ENCODE measurements around the gene GTF2H4.

GTF2H4 gene

GRCh38 chr6:30882759-30883684 is 25.0 kb upstream of the GTF2H4 start:
- DNase-seq = peak; percentile 78

DNA sequence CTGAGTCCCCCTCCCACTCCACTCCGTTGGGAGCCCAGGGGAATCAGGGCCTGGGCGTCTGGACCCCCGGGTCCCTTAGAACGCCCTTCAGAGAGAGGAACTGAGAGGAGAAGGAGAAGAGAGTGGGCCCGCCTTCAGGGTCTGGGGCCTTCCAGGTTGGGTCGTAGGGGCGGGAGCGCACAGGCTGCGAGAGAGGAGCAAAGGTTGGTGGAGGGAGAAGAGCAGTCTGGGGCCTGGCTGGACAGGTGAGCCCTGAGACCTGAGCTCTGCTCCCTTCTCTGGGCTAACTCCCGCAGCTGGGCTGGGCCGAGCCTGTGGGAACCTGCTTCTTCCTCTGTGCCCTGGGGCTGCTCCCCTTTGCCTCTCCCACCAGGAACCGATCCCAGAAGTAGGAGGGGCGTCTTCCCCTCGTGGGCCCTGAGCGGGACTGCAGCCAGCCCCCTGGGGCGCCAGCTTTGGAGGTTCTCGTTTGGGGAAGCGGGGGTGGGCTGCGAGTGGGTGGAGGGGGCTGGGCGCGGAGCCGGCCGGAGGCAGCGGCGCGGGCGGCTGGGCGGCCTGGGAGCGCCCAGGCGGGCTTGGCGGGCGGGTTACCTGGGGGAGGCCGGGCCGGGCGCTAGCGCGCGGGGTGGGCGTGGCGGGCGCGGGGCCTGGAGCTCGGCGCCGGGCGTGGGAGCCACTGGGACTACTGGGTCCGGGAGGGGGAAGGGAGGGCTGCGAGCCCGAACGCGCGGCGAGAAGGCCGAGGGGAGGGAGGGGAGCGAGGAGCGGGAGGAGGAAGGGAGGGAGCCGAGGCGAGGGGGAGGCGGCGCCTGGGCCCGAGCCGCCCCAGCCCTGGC is 24.1 kb upstream of the GTF2H4 start, which contains the start of gene DDR1:
Gene DDR1 (plus strand): TSS at position 835 of the 836 bp plus-strand sequence. CDS start 4,211 bp downstream, outside the sequence.
- peak; percentile 34 for DNase-seq

DNA sequence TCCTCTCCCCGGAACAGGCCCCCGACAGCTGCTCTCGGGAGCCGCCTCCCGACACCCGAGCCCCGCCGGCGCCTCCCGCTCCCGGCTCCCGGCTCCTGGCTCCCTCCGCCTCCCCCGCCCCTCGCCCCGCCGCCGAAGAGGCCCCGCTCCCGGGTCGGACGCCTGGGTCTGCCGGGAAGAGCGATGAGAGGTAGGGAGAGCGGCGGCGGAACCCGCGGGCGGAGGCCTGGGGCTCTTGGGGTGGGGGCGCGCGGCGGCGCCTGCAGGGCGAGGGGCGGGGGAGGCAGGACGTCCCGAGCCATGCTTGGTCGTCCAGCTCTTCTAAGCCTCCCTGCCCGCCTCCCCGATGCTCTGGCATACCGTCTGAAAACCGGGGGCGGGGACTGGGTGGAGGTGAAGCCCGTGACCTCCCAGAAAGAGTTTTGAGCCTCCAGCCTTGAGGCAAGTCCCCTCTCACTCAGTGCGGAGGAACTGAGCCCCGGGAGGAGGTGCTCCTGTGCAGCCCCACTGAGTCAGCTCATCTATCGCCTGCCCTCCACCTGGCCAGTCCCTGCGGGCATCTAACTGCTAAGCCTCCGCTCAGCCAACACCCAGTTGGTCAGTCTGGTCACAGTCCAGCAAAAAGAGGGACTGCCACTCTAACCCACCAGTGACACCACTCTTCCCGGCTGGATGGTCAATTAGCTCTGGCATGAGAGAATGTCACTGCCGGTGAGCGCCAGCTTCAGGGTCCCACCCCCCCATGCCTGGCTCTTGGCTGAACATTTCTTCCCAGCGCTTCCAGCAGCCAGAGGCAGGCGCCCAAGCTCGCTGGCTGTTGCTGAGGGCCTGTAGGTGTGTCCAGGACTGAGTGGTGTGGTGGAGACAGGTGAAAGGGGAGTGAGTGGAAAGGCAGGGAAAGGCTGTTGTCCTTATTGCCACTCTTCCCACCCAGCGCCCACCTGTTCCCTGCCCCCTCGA is 23.2 kb upstream of the GTF2H4 start:
- peak; percentile 22 for DNase-seq

- no peak for DNase-seq
These were observed 22.5 kb upstream of the GTF2H4 start for GRCh38 chr6:30885481-30885998.

- DNase-seq = no peak
These were observed 21.8 kb upstream of the GTF2H4 start for GRCh38 chr6:30885999-30886896.

DNA sequence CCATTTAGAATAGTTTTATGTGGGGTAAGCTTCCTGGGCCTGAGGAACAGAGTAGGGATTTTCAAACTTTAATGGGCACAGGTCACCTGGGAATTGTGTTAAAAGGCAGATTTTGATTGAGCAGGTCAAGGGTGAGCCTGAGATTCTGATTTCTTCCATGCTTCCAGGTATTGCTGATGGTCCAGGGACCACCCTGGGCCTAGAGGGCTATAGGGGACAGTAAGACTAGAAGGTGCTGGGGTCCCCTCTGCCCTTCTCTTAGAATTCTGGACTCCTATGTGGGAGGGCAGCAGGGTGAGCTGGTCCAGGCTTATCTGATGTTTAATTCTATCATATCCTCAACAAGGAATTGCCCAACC is 21.1 kb upstream of the GTF2H4 start:
- DNase-seq = no peak

DNA sequence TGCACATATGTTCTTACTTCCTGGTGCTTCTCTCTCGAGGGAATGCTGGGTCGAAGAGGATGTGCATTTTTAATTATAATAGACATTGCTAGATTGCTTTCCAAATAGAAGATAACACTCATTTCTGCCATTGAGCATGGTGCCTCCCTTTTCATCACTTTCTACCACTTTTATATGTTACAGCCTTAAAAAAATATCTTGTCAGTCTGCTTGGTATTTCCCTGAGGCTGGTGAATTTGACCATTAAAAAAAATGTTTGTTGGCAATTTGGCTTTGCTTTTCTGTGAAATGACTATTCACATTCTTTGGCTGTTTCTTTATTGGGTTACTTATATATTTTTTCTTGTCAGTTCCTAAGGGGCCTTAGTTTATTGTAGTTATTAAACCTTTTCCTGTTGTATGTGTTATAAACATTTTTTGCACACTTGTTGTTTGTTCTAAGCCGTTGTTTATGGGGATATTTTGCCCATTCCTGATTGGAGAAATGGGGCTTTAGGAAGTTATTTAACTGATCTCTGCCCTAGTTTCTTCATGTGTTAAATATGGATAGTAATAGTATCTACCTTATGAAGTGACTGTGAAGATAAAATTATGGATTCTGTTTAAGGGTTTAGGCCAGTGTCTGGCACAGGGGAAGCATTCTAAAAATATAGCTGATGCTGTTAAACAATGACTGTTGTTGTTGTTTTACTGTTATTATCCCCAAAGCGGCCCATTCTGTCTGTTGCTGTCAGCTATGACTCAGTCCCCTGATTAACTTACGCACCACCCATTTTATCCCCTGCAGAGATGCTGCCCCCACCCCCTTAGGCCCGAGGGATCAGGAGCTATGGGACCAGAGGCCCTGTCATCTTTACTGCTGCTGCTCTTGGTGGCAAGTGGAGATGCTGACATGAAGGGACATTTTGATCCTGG is 19.8 kb upstream of the GTF2H4 start:
- no peak for DNase-seq

DNA sequence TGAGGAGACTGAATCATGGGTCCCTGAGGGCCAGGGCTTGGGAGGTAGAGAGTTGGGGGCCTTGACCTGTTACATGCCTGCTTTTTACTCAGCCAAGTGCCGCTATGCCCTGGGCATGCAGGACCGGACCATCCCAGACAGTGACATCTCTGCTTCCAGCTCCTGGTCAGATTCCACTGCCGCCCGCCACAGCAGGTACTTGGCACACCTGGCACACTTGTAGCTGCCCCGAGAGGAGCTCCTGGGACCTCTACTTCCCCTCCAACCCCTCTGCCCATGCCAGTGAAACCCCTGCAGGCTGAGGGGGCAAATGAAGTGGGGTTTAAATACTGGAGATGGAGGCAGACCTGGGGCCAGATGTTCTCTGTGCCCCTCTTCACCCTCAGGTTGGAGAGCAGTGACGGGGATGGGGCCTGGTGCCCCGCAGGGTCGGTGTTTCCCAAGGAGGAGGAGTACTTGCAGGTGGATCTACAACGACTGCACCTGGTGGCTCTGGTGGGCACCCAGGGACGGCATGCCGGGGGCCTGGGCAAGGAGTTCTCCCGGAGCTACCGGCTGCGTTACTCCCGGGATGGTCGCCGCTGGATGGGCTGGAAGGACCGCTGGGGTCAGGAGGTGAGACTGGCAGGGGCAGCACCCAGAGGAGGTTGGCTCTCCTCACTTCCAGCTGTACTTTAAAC is 19.1 kb upstream of the GTF2H4 start:
- no peak for DNase-seq

GRCh38 chr6:30889496-30889885 is 18.5 kb upstream of the GTF2H4 start:
- no peak for DNase-seq

DNA sequence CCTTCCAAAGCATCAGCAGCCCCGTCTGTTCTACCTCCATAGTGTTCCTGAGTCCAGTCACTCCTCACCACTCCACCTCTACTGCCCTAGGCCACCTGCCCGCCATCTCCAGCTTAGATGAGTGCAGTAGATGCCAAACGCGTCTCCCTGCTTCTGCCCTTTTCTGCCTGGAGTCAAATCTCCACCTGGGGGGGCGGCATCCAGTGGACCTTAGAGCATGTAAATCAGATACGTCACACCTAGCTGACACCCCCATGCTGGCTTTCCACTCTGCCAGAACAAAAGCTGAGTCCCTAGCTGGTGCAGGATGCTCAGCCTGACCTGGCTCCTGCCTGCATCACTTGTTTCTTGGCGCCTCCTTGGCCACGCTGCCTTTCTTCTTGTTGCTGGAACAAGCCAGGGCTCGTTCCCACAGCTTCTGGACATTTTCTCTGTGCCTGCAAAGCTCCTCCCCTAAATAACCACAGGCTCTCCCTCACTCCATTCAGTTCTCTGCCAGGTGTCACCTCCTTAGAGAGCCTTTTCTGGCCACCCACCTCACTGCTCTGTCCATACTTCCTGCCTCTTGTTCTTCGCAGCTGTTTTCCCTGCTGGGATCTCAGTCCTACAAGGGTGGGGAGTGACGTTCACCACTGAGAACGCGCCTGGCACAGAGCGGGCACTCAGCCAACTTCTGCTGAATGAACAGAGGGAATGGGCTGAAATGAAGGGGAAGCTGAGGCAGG is 17.9 kb upstream of the GTF2H4 start:
- no peak for DNase-seq

- DNase-seq = no peak
These were observed 17.2 kb upstream of the GTF2H4 start for GRCh38 chr6:30890646-30891449.

DNA sequence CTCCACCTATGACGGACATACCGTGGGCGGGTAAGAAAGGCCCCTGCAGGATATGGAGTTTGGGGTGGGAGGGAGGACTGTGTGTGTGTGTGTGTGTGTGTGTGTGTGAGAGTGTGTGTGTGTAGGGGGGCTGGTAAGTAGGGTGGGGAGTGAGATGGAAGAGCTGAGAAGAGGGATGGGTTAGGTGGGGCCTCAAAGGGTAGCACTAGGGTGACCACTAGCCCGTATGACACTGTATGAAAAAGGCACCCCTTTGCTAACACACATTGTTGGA is 16.6 kb upstream of the GTF2H4 start:
- no peak for DNase-seq

GRCh38 chr6:30891816-30892538 is 16.0 kb upstream of the GTF2H4 start:
- no peak for DNase-seq

- no peak for DNase-seq
These were observed 14.9 kb upstream of the GTF2H4 start for GRCh38 chr6:30893001-30893591.

GRCh38 chr6:30893666-30894065 is 14.3 kb upstream of the GTF2H4 start:
- no peak for DNase-seq

DNA sequence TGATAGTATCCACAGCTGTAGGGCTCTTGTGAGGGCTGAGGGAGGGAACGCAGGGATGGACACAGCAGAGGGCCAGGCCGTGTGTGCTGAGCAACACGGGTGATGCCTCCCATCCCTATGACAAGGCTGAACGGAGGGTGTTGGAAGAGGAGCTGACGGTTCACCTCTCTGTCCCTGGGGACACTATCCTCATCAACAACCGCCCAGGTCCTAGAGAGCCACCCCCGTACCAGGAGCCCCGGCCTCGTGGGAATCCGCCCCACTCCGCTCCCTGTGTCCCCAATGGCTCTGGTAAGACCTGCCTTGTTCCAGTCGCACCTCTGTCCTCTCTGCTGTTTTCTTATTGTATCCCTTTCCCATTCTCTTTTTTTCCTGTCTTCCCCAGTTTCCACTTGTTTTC is 13.6 kb upstream of the GTF2H4 start:
- DNase-seq = no peak

DNA sequence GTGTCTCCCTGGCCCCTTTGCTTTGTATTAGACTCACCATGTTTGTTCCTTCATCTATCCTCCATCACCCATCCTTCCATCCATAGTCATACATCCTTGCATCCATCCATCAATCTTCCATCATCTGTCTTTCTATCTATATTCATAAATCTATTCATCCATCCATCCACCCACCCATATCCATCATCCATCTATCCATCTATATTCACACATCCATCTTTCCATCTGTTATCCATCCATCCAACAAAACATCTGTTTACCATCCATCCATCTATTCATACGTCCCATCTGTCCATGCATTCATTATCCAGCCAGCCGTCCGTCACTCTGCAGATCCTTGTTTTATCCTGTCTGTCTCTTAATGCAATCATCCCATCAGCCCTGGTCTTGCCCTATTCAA is 13.1 kb upstream of the GTF2H4 start:
- DNase-seq = no peak

All from NCI-H526 treated with DMSO at 0.1 percent for 48 hours (cell line).